ENCODE measurements around the gene FAM13A. TPM values are rescaled to one million over a fixed set of nuclear protein-coding genes. Genes with fewer than 3 reads are reported as not detected.
A peak's percentile ranks its signal among the peaks of the same experiment; 100 is the strongest.

Gene FAM13A
- total RNA-seq (10 to 100 TPM in 6 of 9 donors, 1 to 10 TPM in 3; 7.0 to 30.4 (median 11.7) TPM), polyA plus RNA-seq (1 to 10 TPM; 3.7 to 5.8 TPM)
- long read RNA-seq, donor 1, partial matches to known transcripts = 8 of 18 reads
- long read RNA-seq, donor 1, other reads (novel, unspliced or antisense) = 6 of 18 reads
- long read RNA-seq, donor 2, full-length matches to known transcripts = 5 of 18 reads
- long read RNA-seq, donor 2, partial matches to known transcripts = 7 of 18 reads
- long read RNA-seq, donor 2, other reads (novel, unspliced or antisense) = 6 of 18 reads
- long read RNA-seq, donor 3, full-length matches to known transcripts = 2 of 11 reads
- long read RNA-seq, donor 3, partial matches to known transcripts = 2 of 11 reads
- long read RNA-seq, donor 3, other reads (novel, unspliced or antisense) = 7 of 11 reads

GRCh38 chr4:89056953-89057398, at the start of gene FAM13A:
TSS of gene FAM13A (minus strand) at chr4:89057185. CDS start at chr4:89056964, 221 bp downstream.
- Histone ChIP-seq H3K4me1 (peaks cover 0 to 22% (median 4%) of the 10 kb centered on the region in 12 donors), H3K27ac (peak within 1 kb of the TSS in 11 of 12 donors; percentile 1 to 73 (median 38)), H3K9me3 (peaks cover 0 to 7% (median 0%) of the 10 kb centered on the region in 12 donors), H3K4me3 (peak within 1 kb of the TSS; percentile 18 to 61 (median 48)), H3K27me3 (no peaks in the 10 kb centered on the region), H3K36me3 (no peaks in the 10 kb centered on the region)
- intact Hi-C loops (cut with DNase I) = loop anchor here in 1 of 10 donors (5.0 kb wide), 1 partner anchor 55 kb away; the partner anchor contains the start of gene TIGD2
- TF ChIP-seq POLR2A (IDR thresholded peaks at IDR 0.05) = peak in 1 of 2 donors; percentile 18
- no peak for TF ChIP-seq CTCF (IDR thresholded peaks at IDR 0.05)
- 1 to 8% (median 6%) methylated on average over 9 of the region's 9 CpGs for WGBS, 4 donors
- ATAC-seq = peak; percentile 94 to 98 (median 95)
- peak; percentile 63 to 85 (median 77) for DNase-seq

GRCh38 chr4:89105726-89106125, 48.7 kb upstream of the FAM13A start:
- no peak for TF ChIP-seq POLR2A (IDR thresholded peaks at IDR 0.05)
- no peak for TF ChIP-seq CTCF (IDR thresholded peaks at IDR 0.05)
- H3K9me3 ChIP-seq = no peaks in the 10 kb centered on the region
- H3K27ac ChIP-seq = no peak overlapping the region
- H3K27me3 ChIP-seq = peaks cover 0 to 11% (median 0%) of the 10 kb centered on the region in 9 donors
- H3K4me3 ChIP-seq = no peak overlapping the region
- intact Hi-C loops (cut with DNase I) = loop anchor here in 1 of 10 donors (1.0 kb wide), 1 partner anchor 28 kb away; no protein-coding TSS in a partner anchor
- H3K36me3 ChIP-seq = no peaks in the 10 kb centered on the region
- 76 to 86% (median 84%) methylated on average over 6 of the region's 6 CpGs for WGBS, 4 donors
- DNase-seq (no peak), ATAC-seq (no peak)
- peaks cover 0 to 13% (median 6%) of the 10 kb centered on the region in 12 donors for H3K4me1 ChIP-seq

- WGBS, 4 donors = 87 to 92% (median 91%) methylated on average over 11 of the region's 11 CpGs
- intact Hi-C loops (cut with DNase I) = no loop called here
- Histone ChIP-seq H3K4me3 (no peak overlapping the region), H3K4me1 (no peaks in the 10 kb centered on the region), H3K9me3 (peaks cover 0 to 2% (median 0%) of the 10 kb centered on the region in 12 donors), H3K36me3 (no peaks in the 10 kb centered on the region), H3K27me3 (no peaks in the 10 kb centered on the region), H3K27ac (no peak overlapping the region)
- DNase-seq (no peak), ATAC-seq (no peak)
- TF ChIP-seq POLR2A (IDR thresholded peaks at IDR 0.05) (no peak), CTCF (IDR thresholded peaks at IDR 0.05) (no peak)
Observed at GRCh38 chr4:89101256-89102161, 44.5 kb upstream of the FAM13A start.

Data from heart left ventricle (tissue), 16 donors.